DOHH2 (cell line): ENCODE results near the gene SLAMF7.
"Not testable (repeated sequence)": the region's sequence is repeated elsewhere in the genome, so short reads cannot be mapped to it uniquely, and the experiment has no call there.

Experiments used
- H3F3A ChIP-seq: fragments of 200-600 bp; sonication (generic), shearing (Covaris generic); 2 replicates; pipeline ENCODE4 v1.6.0; 2016; ENCODE audit warnings: antibody characterized with exemption, mild to moderate bottlenecking; ENCODE audit not compliant: control insufficient read depth, insufficient read depth
- H3K27ac ChIP-seq: fragments of 200-600 bp; sonication (generic); 2 replicates; pipeline ENCODE4 v1.5.1; 2014; ENCODE audit warnings: low read depth, mild to moderate bottlenecking, low read length, moderate library complexity
- H3K27me3 ChIP-seq: fragments of 200-600 bp; sonication (generic); 2 replicates; pipeline ENCODE4 v1.6.1; 2014; ENCODE audit warnings: mild to moderate bottlenecking, low read length, mixed read lengths; ENCODE audit not compliant: control insufficient read depth
- H3K36me3 ChIP-seq: fragments of 200-600 bp; sonication (generic); 2 replicates; pipeline ENCODE4 v1.6.1; 2014; ENCODE audit warnings: mild to moderate bottlenecking, low read length, moderate library complexity, mixed read lengths; ENCODE audit not compliant: control insufficient read depth
- H3K4me1 ChIP-seq: fragments of 200-600 bp; sonication (generic); 2 replicates; pipeline ENCODE4 v1.6.1; 2014; ENCODE audit warnings: mild to moderate bottlenecking, low read length, mixed read lengths; ENCODE audit not compliant: control insufficient read depth
- H3K4me2 ChIP-seq: fragments of 200-600 bp; sonication (generic); 2 replicates; pipeline ENCODE4 v1.6.0; 2014; ENCODE audit warnings: mild to moderate bottlenecking, low read length, moderate library complexity
- H3K4me3 ChIP-seq: fragments of 200-600 bp; sonication (generic); 2 replicates; pipeline ENCODE4 v1.5.1; 2014; ENCODE audit warnings: mild to moderate bottlenecking, low read length, mixed read lengths
- H3K79me2 ChIP-seq: fragments of 200-600 bp; sonication (generic); 2 replicates; pipeline ENCODE4 v1.6.1; 2014; ENCODE audit warnings: mild to moderate bottlenecking, low read length, mixed read lengths; ENCODE audit not compliant: control insufficient read depth
- H3K9me2 ChIP-seq: fragments of 200-600 bp; sonication (generic); replicated peaks from 2 replicates; pipeline ENCODE4 v1.6.1; 2014; ENCODE audit warnings: mild to moderate bottlenecking, low read length, mixed read lengths; ENCODE audit not compliant: control insufficient read depth
- H3K9me3 ChIP-seq: fragments of 200-600 bp; sonication (generic); 2 replicates; pipeline ENCODE4 v1.6.1; 2014; ENCODE audit warnings: antibody characterized with exemption, low read length, mixed read lengths; ENCODE audit not compliant: control insufficient read depth, insufficient read depth
- H4K20me1 ChIP-seq: fragments of 200-600 bp; sonication (generic); 2 replicates; pipeline ENCODE4 v1.6.0; 2014; ENCODE audit warnings: low read depth, mild to moderate bottlenecking, antibody characterized with exemption, low read length, moderate library complexity; ENCODE audit not compliant: control insufficient read depth, insufficient read depth
- EZH2phosphoT487 ChIP-seq: fragments of 200-600 bp; sonication (generic); IDR thresholded peaks from 2 replicates; pipeline ENCODE4 v1.6.1; 2017; ENCODE audit warnings: borderline replicate concordance, mild to moderate bottlenecking, antibody characterized with exemption, low read length, moderate library complexity, mixed read lengths
- TF ChIP-seq, protein P1 (sequence below): fragments of 200-600 bp; sonication (generic); IDR thresholded peaks from one replicate; pipeline ENCODE4 v1.5.1; 2014; ENCODE audit warnings: antibody characterized with exemption, mild to moderate bottlenecking, low read depth, low read length; ENCODE audit not compliant: poor library complexity, severe bottlenecking

SLAMF7 gene

DNA sequence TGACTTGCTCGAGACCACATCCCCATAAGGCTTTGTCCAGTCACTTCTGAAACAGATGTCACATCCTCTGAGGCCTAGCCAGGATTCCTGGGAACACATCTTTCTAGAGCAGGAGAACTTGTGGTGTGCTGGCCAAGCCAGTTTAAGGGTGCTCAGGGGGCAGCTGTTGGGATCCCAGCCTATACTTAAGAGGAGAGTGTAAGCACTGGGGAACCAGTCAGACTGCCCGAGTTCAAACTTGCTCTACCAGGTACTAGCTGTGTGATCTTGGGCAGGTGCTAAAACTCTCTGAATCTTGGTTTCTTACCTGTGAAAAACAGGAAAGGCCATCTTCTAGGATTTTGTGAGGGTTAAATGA lies 41.3 kb downstream of the SLAMF7 start:
- Histone ChIP-seq H3K4me3 (no peak overlapping the region), H3K9me3 (no peaks in the 10 kb centered on the region), H3K4me2 (no peak overlapping the region), H3K4me1 (peaks cover 4% of the 10 kb centered on the region), H3K9me2 (no peaks in the 10 kb centered on the region), H3K27me3 (0 out of 2 replicates have a peak, but pooled peaks cover under 1% of the 10 kb centered on the region), H3K79me2 (no peaks in the 10 kb centered on the region), H4K20me1 (no peaks in the 10 kb centered on the region), H3K36me3 (no peaks in the 10 kb centered on the region), H3F3A (no peaks in the 10 kb centered on the region), H3K27ac (no peak overlapping the region)
- TF ChIP-seq, protein P1, sequence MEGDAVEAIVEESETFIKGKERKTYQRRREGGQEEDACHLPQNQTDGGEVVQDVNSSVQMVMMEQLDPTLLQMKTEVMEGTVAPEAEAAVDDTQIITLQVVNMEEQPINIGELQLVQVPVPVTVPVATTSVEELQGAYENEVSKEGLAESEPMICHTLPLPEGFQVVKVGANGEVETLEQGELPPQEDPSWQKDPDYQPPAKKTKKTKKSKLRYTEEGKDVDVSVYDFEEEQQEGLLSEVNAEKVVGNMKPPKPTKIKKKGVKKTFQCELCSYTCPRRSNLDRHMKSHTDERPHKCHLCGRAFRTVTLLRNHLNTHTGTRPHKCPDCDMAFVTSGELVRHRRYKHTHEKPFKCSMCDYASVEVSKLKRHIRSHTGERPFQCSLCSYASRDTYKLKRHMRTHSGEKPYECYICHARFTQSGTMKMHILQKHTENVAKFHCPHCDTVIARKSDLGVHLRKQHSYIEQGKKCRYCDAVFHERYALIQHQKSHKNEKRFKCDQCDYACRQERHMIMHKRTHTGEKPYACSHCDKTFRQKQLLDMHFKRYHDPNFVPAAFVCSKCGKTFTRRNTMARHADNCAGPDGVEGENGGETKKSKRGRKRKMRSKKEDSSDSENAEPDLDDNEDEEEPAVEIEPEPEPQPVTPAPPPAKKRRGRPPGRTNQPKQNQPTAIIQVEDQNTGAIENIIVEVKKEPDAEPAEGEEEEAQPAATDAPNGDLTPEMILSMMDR = no peak
- TF ChIP-seq EZH2phosphoT487 = no peak

DNA sequence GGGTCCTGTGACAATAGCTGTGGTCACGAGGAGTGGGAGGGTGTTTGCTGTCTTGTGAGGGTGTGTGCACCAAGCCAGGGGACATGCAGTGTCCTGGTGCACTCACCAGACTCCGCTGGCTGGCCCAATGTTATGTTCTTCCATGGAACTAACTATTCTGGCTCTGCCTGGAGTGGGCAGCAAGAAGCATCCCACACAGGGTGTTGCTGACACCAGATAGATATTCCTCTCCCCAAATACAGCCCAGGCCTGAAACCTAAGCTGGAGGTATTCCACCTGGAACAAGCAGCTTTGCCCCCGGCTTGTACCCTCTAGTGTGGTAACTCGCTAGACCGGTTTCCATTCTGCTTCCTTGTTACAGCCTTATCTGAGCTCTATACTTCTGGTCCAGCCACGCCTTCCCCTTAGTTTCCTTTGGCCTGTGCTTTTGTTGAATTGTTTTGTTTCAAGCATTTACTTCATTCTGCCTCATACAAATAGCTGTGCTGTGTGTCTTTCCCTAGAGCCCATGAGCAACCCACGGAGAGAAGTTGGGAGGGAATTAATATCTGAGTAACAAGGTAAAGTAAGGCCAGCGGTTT lies 42.2 kb downstream of the SLAMF7 start:
- H3K36me3 ChIP-seq = no peaks in the 10 kb centered on the region
- no peak overlapping the region for H3K4me2 ChIP-seq
- H3K27ac ChIP-seq = no peak overlapping the region
- H3K79me2 ChIP-seq = no peaks in the 10 kb centered on the region
- peaks cover 4% of the 10 kb centered on the region for H3K4me1 ChIP-seq
- H3K4me3 ChIP-seq = no peak overlapping the region
- no peaks in the 10 kb centered on the region for H4K20me1 ChIP-seq
- H3F3A ChIP-seq = no peaks in the 10 kb centered on the region
- no peaks in the 10 kb centered on the region for H3K27me3 ChIP-seq
- no peaks in the 10 kb centered on the region for H3K9me2 ChIP-seq
- H3K9me3 ChIP-seq = no peaks in the 10 kb centered on the region
- TF ChIP-seq, protein P1 = no peak
- TF ChIP-seq EZH2phosphoT487 = no peak

DNA sequence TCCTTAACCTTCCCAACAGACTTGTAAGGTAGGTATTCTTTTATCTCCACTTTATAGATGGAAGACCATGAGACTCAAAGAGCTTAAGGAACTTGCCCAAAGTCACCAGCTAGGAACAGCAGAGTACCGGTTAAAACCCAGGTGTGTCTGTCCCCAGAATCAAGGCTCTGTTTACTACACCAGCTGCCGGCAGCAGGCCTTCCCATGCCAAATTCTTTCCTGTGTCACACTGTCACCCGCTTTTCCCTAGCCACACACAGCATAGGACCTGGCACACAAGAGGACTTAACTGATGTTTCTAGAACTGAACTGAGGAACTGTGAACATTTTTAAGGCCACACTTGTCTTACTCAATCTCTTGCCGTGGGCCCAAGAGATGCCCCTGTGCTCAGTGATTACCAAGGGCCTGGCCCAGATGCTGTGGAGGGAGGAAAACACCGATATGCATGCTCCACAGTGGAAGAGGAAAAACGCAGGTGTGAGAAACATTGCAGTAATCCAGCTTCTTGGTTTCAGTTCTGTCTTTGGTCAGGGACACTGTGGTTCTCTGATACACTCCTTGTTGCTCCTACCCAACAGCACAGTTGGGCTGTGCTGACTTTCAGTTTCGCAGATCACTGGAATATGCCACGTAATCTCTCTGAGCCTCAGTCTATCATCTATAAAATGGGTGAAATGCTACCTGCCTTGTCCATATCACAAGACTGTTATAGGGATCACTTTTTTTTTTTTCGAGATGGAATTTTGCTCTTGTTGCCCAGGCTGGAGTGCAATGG lies 43.1 kb downstream of the SLAMF7 start:
- H3K9me2 ChIP-seq = no peaks in the 10 kb centered on the region
- H3K27ac ChIP-seq = no peak overlapping the region

DNA sequence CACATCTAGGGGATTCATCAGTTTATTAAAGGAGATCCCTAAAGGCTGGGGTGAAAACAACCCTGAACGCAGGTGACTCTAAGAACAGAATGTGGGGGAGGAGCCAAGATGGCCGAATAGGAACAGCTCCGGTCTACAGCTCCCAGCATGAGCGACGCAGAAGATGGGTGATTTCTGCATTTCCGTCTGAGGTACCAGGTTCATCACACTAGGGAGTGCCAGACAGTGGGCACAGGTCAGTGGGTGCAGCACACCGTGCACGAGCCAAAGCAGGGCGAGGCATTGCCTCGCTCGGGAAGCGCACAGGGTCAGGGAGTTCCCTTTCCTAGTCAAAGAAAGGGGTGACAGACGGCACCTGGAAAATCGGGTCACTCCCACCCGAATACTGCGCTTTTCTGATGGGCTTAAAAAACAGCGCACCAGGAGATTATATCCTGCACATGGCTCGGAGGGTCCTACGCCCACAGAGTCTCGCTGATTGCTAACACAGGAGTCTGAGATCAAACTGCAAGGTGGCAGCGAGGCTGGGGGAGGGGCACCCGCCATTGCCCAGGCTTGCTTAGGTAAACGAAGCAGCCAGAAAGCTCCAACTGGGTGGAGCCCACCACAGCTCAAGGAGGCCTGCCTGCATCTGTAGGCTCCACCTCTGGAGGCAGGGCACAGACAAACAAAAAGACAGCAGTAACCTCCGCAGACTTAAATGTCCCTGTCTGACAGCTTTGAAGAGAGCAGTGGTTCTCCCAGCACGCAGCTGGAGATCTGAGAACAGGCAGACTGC lies 44.1 kb downstream of the SLAMF7 start:
- H4K20me1 ChIP-seq, H3K27ac ChIP-seq, H3K4me3 ChIP-seq, H3K79me2 ChIP-seq, H3K36me3 ChIP-seq, H3K9me3 ChIP-seq, H3F3A ChIP-seq, H3K9me2 ChIP-seq, H3K4me1 ChIP-seq, H3K27me3 ChIP-seq, H3K4me2 ChIP-seq: not testable (repeated sequence)

More for the DNA sequence above, 43.1 kb downstream of the SLAMF7 start:
- Histone ChIP-seq H3K4me1 (peaks cover 4% of the 10 kb centered on the region), H3K4me2 (no peak overlapping the region), H3K27me3 (no peaks in the 10 kb centered on the region), H4K20me1 (no peaks in the 10 kb centered on the region), H3K9me3 (no peaks in the 10 kb centered on the region), H3F3A (no peaks in the 10 kb centered on the region), H3K36me3 (no peaks in the 10 kb centered on the region), H3K4me3 (no peak overlapping the region), H3K79me2 (no peaks in the 10 kb centered on the region)
- no peak for TF ChIP-seq EZH2phosphoT487
- TF ChIP-seq, protein P1 = no peak
